HG03039 (cell line): ENCODE data around the gene MAGIX.
A peak's percentile ranks its signal among the peaks of the same experiment; 100 is the strongest.

Source experiments
- ATAC-seq: cut with Tn5 transposase; IDR thresholded peaks from one replicate; pipeline ENCODE4 v1.9.1; 2021; ENCODE audit warnings: mild to moderate bottlenecking, moderate library complexity; ENCODE audit not compliant: unreplicated experiment

The MAGIX gene

GRCh38 chrX:49179358-49179757, 16.8 kb downstream of the MAGIX start:
- no peak for ATAC-seq

DNA sequence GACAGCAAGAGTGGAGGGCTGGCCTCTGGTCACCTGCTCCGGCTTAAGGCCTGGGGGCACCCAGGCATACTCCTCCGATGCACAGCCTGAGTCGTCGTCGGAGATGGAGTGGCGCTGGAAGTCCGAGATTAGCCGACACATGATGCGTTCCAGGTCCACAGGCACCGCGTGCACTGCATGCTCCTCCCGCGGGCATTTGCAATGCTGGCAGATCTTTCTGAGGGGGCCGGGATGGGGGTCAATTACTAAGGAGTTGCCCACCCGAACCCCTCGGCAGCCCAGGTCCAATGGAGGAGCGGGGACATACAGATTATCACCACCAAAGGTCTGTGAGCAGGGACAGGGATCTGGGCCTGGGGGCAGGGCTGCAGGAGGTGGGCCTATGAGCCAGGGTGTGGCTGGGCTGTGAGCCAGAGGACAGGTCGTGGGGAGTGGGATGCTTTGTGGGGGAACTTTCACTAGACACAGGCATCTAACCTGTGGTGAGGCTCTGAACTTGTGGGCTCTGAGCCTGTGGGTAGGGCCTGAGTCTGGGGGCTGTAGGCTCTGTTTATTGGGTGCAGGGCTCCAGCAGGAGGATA, 21.2 kb downstream of the MAGIX start:
- no peak for ATAC-seq

- no peak for ATAC-seq
These were observed 22.0 kb downstream of the MAGIX start for GRCh38 chrX:49184294-49185281.

DNA sequence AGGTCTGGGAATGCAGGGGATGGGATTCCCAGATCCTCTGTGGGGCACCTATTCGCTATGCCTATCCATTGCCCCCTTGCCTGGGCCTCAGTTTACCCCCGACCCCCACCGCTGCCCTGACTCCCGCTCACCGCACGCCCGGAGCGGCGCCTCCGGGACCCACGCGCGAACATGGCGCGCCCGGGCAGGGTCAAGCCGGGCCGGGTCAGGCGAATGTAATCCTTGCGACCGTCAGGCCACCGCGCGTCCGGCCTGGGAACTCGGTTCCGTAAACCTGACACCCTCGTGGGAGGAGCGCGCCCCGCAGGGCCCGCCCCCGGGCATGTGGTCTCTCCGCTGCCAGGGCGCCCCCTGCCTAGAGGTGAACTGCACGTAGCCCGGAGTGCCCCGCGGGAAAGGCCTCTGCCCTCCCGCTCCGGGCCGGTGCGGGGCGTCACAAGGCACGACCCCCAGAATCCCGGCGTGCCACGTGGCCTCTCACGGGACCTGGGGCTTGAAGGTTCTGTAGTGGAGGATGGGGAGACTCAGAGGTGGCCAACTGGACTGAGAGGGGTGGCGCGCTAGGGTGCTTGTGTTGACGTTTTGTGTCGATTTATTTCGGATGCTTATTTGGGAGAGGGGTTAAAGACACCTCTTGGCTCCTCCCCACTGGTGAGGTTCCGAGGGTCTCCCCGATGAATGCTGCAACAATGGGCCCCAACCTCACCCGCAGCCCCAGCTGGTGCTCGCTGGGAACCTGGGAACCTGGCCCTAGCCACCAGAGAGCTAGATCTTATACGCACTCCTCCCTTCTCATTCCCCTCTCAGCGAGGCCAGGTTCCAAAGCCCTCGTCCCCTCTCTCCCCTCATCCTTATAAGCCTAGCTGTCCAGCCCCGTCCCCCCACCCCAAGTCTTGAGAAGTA, 23.8 kb downstream of the MAGIX start, which contains the start of gene PRICKLE3:
Gene PRICKLE3 (minus strand): TSS at position 249 of the 903 bp plus-strand sequence. CDS start 76 bp downstream, at position 173.
- ATAC-seq = peak; percentile 26

DNA sequence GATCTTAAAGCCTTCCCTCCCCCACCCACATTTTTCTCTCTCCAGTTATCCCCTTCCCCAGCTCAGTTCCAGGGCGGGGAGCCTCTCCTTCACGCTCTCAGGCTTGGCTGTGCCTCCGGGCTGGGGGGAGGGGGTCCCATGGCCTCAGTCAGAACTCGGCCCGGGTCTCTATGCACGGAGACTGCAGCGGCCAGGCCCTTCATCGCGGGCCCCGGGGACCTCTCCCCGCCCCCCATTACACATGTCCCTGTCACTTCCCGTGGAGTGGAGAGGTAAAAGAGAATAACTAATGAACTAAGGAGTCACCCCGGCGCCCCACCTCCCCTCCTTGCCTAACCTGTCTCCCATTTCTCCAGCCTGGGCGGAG, 24.5 kb downstream of the MAGIX start:
- ATAC-seq = no peak

- ATAC-seq = no peak
These were observed 25.0 kb downstream of the MAGIX start for GRCh38 chrX:49187526-49187925.

- no peak for ATAC-seq
These were observed 26.0 kb downstream of the MAGIX start for GRCh38 chrX:49188468-49189076.

DNA sequence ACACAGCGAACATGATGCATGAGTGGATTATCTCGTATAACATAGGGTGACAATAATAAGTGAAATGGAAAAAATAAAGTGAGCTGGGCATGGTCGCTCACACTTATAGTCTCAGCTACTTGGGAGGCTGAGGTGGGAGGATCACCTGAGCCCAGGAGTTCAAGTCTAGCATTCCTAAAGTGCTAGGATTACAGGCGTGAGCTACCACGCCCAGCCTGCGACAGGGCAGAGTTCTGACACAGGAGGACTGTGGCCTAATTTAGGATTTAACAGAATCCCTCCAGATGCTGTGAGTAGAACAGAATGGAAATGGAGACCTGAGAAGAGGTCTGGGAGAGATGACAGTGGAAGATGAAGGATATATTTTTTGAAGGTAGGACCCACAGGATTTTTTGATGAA, 27.0 kb downstream of the MAGIX start:
- no peak for ATAC-seq

DNA sequence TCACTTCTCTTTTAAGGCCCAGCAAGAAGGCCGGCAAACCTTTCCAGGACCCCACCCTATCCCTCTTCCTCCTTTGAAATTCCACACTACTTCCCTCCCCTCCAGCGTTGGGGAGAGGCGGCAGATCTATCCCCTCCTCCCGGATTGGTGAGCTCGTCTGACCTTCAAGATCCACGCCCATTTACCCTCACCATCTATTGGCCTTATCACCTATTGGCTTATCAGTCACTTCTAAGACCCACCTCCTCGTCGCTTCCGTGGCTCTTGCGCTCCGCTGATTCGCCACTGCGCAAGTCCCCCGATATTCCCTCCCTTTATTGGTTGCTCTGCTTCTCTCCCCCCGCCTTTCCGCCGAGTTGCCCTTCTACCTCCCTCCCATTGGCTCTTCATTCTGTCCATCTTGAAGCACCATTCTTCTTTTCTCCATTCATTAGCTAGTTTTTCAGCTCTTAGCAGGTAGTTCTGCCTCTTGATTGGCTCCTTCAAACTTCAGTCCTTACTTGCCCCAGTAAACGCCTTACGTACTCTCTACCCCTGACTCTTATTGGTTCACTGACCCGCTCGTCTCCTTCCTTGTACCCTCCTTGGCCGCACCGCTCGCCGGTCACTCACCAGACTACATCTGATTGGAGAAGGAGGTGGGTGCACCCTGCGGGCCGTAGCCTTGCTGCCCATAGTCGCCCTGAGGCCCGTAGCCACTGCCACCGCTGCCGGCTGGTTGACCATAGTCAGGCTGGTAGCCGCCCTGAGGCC, 28.4 kb downstream of the MAGIX start:
- peak; percentile 85 for ATAC-seq

DNA sequence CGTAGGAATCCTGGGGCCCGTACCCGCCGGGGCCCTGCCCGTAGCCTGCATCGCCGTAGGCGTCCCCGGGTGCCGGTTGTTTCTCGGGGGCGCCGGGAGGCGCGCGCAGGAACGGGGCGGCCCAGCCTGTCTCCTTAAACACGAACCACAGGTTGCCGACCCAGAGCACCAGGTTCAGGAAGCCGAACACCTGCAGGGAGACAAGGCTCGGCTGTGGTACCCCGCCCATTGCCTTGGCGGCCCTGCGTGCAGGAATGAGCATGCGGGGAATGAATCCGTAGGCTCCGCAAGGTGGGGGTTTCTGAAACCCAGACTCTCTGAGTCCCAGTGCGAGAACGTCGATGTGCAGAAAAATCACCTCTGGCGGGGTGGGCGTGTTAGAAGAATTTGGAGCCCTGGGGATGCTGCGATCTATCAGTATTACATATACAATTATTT, 29.0 kb downstream of the MAGIX start:
- ATAC-seq = peak; percentile 2

GRCh38 chrX:49192722-49193328, 30.3 kb downstream of the MAGIX start:
- ATAC-seq = no peak

- ATAC-seq = no peak
These were observed 31.0 kb downstream of the MAGIX start for GRCh38 chrX:49193542-49193964.

- ATAC-seq = no peak
These were observed 35.1 kb downstream of the MAGIX start for GRCh38 chrX:49197543-49198087.

DNA sequence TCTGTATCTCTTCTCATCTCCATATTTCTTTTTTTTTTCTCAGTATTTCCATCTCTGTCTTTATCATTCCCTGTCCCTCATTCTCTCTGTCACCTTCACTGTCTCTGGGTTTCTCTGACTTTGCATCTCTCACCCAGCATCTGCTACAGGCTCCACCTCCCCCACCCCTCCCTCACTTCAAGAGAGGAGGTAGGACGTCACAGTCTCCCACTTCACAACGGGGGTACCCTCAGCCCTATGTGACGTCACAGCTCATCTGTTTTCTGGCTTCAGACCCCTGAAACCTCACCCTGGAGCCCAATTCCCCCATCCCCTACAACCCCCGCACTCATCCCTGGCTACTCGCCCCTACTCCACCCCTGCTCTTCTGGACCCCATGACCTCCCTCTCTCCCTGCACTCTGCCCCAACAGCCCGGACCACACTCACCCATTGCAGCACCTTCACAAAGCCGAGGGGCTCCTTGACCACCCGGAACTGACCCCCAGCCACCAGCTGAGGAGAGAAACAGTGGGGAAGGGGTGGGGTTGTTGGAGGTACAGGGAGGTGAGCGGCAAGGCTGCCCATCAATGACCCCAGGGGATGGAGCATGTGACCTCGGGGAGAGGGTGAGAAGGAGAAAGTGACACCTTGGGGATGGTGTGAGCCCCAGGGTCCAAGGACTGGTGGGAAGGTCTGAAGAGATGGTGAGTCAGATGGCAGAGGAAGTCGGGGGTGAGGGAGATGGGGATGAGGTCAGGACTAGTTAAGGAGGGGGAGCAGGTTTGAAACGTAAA, 36.2 kb downstream of the MAGIX start:
- no peak for ATAC-seq

- no peak for ATAC-seq
These were observed 36.7 kb downstream of the MAGIX start for GRCh38 chrX:49199315-49199595.

DNA sequence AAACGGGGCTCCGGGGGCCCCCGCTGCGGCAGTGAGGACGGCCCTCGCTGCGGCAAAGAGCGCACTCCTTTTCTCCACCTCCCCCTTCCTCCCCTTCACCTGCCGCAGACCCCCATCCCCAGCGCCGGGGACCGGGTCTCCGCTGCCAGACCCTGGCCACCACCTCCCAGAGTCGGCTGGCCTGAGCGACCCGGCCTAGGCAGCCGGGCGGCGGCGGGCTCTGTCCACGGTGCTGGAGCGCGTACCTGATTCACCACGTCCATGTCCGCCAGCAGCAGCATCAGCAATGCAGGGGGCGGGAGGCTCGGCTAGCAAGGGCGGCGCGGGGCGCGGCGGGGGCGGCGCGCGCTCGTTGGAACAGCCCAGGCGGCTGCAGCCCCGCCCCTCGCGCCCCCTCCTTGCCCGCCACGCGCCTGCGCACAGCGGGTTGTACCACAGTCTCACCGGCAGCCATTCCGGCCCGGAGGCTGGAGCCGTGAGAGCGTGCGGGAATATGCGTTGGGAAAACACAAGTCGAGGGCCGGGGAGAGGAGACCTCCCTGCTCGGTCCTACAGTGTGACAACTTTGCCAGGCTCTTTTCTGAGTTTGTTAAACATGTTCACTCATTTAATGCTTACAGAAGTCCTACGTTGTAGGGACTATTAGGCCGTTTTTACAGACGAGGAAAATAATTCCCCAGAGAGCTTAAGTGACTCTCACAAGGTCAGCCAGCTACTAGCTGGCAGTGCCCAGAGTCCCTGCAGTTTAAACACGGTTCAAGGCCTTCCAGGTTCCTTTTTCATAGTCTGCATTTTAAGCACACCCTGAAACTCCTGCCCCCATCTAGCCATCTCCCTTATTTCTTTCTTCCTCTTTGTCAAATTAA, 37.6 kb downstream of the MAGIX start, which contains the start of gene SYP:
Gene SYP (minus strand): TSS at position 288 of the 866 bp plus-strand sequence. CDS start 7 bp downstream, at position 281.
- ATAC-seq = peak; percentile 95

DNA sequence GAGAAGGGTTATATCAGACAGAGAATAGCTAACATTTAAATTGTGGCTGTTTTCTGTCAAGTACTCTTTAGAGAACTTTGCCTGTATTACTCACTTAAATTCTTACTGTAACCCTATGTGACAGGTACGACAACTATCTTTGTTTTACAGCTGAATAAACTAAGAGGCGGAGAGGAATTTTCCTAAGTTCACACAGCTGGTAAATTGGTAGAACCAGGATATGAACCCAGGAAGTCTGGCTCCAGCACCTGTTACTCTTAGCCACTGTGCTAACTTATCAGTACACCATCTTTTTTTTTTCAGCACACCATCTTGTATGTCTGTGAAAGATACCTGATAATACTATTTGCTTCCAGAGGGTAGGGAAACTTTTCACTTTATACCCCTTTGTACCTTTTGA, 39.5 kb downstream of the MAGIX start:
- no peak for ATAC-seq

DNA sequence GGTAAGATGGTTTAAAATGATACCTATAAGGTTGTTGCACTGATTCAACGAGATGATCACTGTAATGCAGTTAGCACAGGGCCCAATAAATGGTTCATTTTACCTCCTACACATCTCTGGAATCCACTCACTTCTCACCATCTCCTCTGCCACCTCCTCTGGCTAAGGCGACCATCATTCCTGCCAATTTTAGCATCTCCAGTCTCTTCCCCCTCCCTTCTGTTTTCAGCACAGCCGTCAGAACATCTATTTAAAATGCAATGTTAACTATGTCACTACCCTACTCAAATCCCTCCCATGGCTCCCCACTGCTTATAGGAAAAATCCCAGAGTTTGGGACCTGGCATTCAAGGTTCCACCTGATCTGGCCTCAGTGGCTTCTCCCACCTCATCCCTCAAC, 41.0 kb downstream of the MAGIX start:
- no peak for ATAC-seq
